ENCODE data around the gene IRF2. TPM values are rescaled to one million over a fixed set of nuclear protein-coding genes. Genes with fewer than 3 reads are reported as not detected.

The IRF2 gene
- total and polyA plus RNA-seq, 2 experiments from 2014 or later: 12.8 to 14.2 TPM

DNA sequence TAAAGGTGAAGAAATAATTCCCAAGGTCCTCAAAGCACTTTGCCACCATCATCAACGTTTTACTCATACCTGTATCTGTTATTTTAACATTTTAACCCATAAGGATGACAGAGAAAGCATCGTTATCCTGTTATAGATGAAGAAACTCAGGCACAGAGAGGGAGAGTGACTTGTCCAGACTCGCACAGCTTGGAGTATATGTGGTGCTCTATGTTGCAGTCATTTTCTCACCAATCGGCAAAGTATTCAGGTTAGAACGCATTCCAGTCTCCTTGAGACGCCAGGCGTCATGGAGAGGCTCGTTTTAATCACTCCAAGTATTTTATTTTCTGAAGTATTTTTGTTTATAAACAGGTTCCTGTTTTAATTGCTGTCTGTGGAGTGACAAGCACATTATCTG, 73.5 kb downstream of the IRF2 start:
- no peak for DNase-seq
- no peak overlapping the region for H3K4me3 ChIP-seq
- TF ChIP-seq EZH2phosphoT487 (IDR thresholded peaks at IDR 0.05; ENCODE audit: insufficient read depth, low read depth): no peak
- TF ChIP-seq EZH2 (IDR thresholded peaks at IDR 0.05; ENCODE audit: insufficient read depth, poor library complexity, severe bottlenecking): no peak
- peaks cover 16% of the 10 kb centered on the region for H3K36me3 ChIP-seq (ENCODE audit: low read depth)
- no peaks in the 10 kb centered on the region for H3K9me3 ChIP-seq (ENCODE audit: low read depth)
- no peaks in the 10 kb centered on the region for H3K79me2 ChIP-seq (ENCODE audit: insufficient read depth)
- no peaks in the 10 kb centered on the region for H3K9me2 ChIP-seq (ENCODE audit: insufficient read depth)
- no peak overlapping the region for H2AFZ ChIP-seq
- H4K20me1 ChIP-seq (ENCODE audit: insufficient read depth): no peaks in the 10 kb centered on the region
- in situ Hi-C loops (cut with MboI): no loop called here
- peaks cover 22% of the 10 kb centered on the region for H3F3A ChIP-seq (ENCODE audit: insufficient read depth)
- H3K4me1 ChIP-seq (ENCODE audit: insufficient read depth): peaks cover 12% of the 10 kb centered on the region
- peak overlapping the region; percentile 85 for H3K27ac ChIP-seq
- peak overlapping the region; percentile 46 for H3K4me2 ChIP-seq (ENCODE audit: unreplicated experiment)
- H3K9ac ChIP-seq: peak overlapping the region; percentile 38
- WGBS, 2 experiments (ENCODE audit: low coverage in 1 of 2, low lambda C conversion rate in 2 of 2, missing lambda C conversion rate in 2 of 2): 74 to 78% methylated on average over 8 of the region's 8 CpGs
- no peaks in the 10 kb centered on the region for H3K27me3 ChIP-seq (replicated peaks; ENCODE audit: insufficient read depth)

DNA sequence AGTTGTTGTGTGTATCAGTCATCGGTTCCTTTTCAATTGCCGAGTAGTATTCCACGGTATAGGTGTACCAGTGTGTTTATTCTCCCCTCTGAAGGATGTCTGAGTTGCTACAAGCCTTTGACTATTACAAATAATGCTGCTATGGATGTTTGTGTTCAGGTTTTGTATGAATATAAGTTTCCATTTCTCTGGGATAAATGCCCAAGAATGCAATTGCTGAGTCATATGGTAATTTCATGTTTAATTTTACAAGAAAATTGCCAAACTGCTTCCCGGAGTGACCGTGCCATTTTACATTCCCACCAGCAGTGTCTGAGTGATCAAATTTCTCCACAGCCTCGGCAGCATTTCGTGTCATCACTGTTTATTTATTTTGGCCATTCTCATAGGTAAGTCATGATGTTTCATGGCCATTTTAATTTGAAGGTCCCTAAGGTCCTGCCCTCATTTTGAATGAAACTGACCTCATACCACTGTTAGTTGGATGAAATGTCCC, 73.9 kb downstream of the IRF2 start:
- peak overlapping the region; percentile 46 for H3K4me2 ChIP-seq (ENCODE audit: unreplicated experiment)
- no peak overlapping the region for H3K4me3 ChIP-seq
- peak; percentile 94 for DNase-seq

DNA sequence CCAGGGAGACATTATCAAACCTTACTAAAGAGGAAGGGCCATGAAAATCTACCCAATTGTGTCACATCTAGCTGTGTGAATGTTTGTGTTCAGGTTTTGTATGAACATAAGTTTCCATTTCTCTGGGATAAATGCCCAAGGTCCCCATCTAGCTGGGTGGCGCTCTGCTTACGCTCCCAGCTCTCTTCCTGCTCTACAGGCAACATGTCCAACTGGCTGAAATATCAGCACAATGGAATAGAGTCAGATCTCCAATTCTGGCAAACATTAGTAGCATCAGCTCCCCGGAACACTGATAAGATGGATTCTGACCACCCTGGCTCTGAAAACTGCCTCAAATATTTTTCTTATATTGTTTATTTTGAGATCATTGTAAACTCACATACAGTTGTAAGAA, 74.8 kb downstream of the IRF2 start:
- TF ChIP-seq EZH2 (IDR thresholded peaks at IDR 0.05; ENCODE audit: insufficient read depth, poor library complexity, severe bottlenecking): no peak
- no peak for TF ChIP-seq EZH2phosphoT487 (IDR thresholded peaks at IDR 0.05; ENCODE audit: insufficient read depth, low read depth)
- 88 to 96% methylated on average over 3 of the region's 3 CpGs for WGBS, 2 experiments (ENCODE audit: low coverage in 1 of 2, low lambda C conversion rate in 2 of 2, missing lambda C conversion rate in 2 of 2)
- no peak for DNase-seq
- Histone ChIP-seq H3F3A (ENCODE audit: insufficient read depth) (peaks cover 22% of the 10 kb centered on the region), H3K4me1 (ENCODE audit: insufficient read depth) (peaks cover 12% of the 10 kb centered on the region), H3K9me3 (ENCODE audit: low read depth) (no peaks in the 10 kb centered on the region), H3K27ac (no peak overlapping the region; the same call in 1 of the 2 replicates), H3K79me2 (ENCODE audit: insufficient read depth) (no peaks in the 10 kb centered on the region), H3K4me2 (ENCODE audit: unreplicated experiment) (no peak overlapping the region), H3K9ac (no peak overlapping the region), H2AFZ (no peak overlapping the region), H3K4me3 (no peak overlapping the region), H3K9me2 (ENCODE audit: insufficient read depth) (no peaks in the 10 kb centered on the region), H3K36me3 (ENCODE audit: low read depth) (peaks cover 16% of the 10 kb centered on the region), H3K27me3 (replicated peaks; ENCODE audit: insufficient read depth) (no peaks in the 10 kb centered on the region), H4K20me1 (ENCODE audit: insufficient read depth) (no peaks in the 10 kb centered on the region)
- in situ Hi-C loops (cut with MboI): no loop called here

More for the DNA sequence above, 73.9 kb downstream of the IRF2 start:
- peaks cover 22% of the 10 kb centered on the region for H3F3A ChIP-seq (ENCODE audit: insufficient read depth)
- in situ Hi-C loops (cut with MboI): no loop called here
- H4K20me1 ChIP-seq (ENCODE audit: insufficient read depth): no peaks in the 10 kb centered on the region
- H3K36me3 ChIP-seq (ENCODE audit: low read depth): peaks cover 16% of the 10 kb centered on the region
- peak overlapping the region; percentile 38 for H3K9ac ChIP-seq
- peak overlapping the region; percentile 85 for H3K27ac ChIP-seq
- H2AFZ ChIP-seq: no peak overlapping the region
- no peaks in the 10 kb centered on the region for H3K27me3 ChIP-seq (replicated peaks; ENCODE audit: insufficient read depth)
- peaks cover 12% of the 10 kb centered on the region for H3K4me1 ChIP-seq (ENCODE audit: insufficient read depth)
- TF ChIP-seq EZH2 (IDR thresholded peaks at IDR 0.05; ENCODE audit: insufficient read depth, poor library complexity, severe bottlenecking) (no peak), EZH2phosphoT487 (IDR thresholded peaks at IDR 0.05; ENCODE audit: insufficient read depth, low read depth) (peak; percentile 74; the same call in 1 of the 2 replicates)
- no peaks in the 10 kb centered on the region for H3K79me2 ChIP-seq (ENCODE audit: insufficient read depth)
- H3K9me3 ChIP-seq (ENCODE audit: low read depth): no peaks in the 10 kb centered on the region
- WGBS, 2 experiments (ENCODE audit: low coverage in 1 of 2, low lambda C conversion rate in 2 of 2, missing lambda C conversion rate in 2 of 2): 7 to 12% methylated on average over 7 of the region's 7 CpGs
- H3K9me2 ChIP-seq (ENCODE audit: insufficient read depth): no peaks in the 10 kb centered on the region

DNA sequence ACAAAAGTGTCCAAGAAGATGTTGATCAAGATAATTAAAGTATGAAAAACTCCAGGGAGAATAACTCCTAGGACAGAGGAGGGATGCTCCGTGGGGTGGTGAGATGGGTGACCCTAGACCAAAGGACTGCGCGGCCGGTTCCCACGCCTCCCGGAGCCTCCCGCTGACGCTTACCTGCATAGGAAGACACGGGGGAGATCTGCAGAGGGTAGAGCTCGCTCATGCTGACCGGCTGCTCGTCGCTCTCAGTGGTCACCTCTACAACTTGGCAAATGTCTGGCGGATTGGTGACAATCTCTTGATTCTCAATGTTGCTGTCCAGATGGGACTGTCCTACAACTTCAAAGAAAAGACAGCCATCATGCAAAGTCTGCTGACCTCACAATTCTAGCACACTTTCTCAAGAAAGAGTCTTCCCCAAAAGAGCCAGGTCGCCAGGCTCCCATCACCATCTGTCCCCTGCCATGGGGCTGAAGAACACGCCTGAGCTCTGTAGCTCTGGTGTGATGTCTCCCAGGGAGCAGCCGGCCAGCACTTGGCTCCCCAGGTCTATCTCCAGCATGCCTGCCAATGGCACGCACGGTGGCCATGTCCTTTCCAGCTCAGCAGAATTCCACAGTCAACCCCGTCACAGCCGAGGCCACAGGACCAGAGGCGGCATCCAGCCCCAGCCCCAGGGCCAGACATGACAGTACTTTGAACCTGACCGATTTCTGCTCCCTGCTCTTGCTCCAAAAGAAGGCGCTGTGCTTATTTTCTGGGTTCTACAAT, 75.4 kb downstream of the IRF2 start:
- peaks cover 15% of the 10 kb centered on the region for H3K36me3 ChIP-seq (ENCODE audit: low read depth)
- H3K9me2 ChIP-seq (ENCODE audit: insufficient read depth): no peaks in the 10 kb centered on the region
- no peaks in the 10 kb centered on the region for H3K27me3 ChIP-seq (replicated peaks; ENCODE audit: insufficient read depth)
- H2AFZ ChIP-seq: no peak overlapping the region
- H3K4me2 ChIP-seq (ENCODE audit: unreplicated experiment): no peak overlapping the region
- 98% methylated on average over 24 of the region's 24 CpGs for WGBS, 2 experiments (ENCODE audit: low coverage in 1 of 2, low lambda C conversion rate in 2 of 2, missing lambda C conversion rate in 2 of 2)
- no peak overlapping the region for H3K9ac ChIP-seq
- no peak for TF ChIP-seq EZH2 (IDR thresholded peaks at IDR 0.05; ENCODE audit: insufficient read depth, poor library complexity, severe bottlenecking)
- no peak for TF ChIP-seq EZH2phosphoT487 (IDR thresholded peaks at IDR 0.05; ENCODE audit: insufficient read depth, low read depth)
- H4K20me1 ChIP-seq (ENCODE audit: insufficient read depth): no peaks in the 10 kb centered on the region
- peaks cover 22% of the 10 kb centered on the region for H3F3A ChIP-seq (ENCODE audit: insufficient read depth)
- H3K27ac ChIP-seq: no peak overlapping the region
- no peaks in the 10 kb centered on the region for H3K79me2 ChIP-seq (ENCODE audit: insufficient read depth)
- H3K9me3 ChIP-seq (ENCODE audit: low read depth): no peaks in the 10 kb centered on the region
- in situ Hi-C loops (cut with MboI): no loop called here
- peaks cover 12% of the 10 kb centered on the region for H3K4me1 ChIP-seq (ENCODE audit: insufficient read depth)
- no peak for DNase-seq
- no peak overlapping the region for H3K4me3 ChIP-seq

Data from GM23248 (cell line).